ENCODE data around the gene ARPP21.

The ARPP21 gene

GRCh38 chr3:35745351-35745750, 106.0 kb downstream of the ARPP21 start:
- Histone ChIP-seq H3K4me1 (ENCODE audit: control insufficient read depth in 2 of 2, insufficient read depth in 2 of 2, low read length in 2 of 2) (no peaks in the 10 kb centered on the region), H3K36me3 (ENCODE audit: control insufficient read depth in 2 of 2, insufficient read depth in 2 of 2, low read length in 2 of 2) (no peaks in the 10 kb centered on the region), H3K9me3 (ENCODE audit: control insufficient read depth in 2 of 2, low read length in 2 of 2) (no peaks in the 10 kb centered on the region), H3K9ac (ENCODE audit: low read depth in 1 of 2, low read length in 2 of 2) (no peak overlapping the region), H3K4me3 (ENCODE audit: low read length in 2 of 2) (no peak overlapping the region), H3K27me3 (ENCODE audit: control insufficient read depth in 2 of 2, insufficient read depth in 2 of 2, low read length in 2 of 2) (no peaks in the 10 kb centered on the region), H3K27ac (ENCODE audit: low read depth in 2 of 2, low read length in 2 of 2) (no peak overlapping the region)

GRCh38 chr3:35745802-35746484, 106.6 kb downstream of the ARPP21 start:
- H3K27ac ChIP-seq (ENCODE audit: low read depth in 2 of 2, low read length in 2 of 2), result no peak overlapping the region
- H3K9me3 ChIP-seq (ENCODE audit: control insufficient read depth in 2 of 2, low read length in 2 of 2), result no peaks in the 10 kb centered on the region

GRCh38 chr3:35746492-35746891, 107.2 kb downstream of the ARPP21 start:
- no peak overlapping the region for H3K27ac ChIP-seq (ENCODE audit: low read depth in 2 of 2, low read length in 2 of 2)

More at GRCh38 chr3:35745802-35746484, 106.6 kb downstream of the ARPP21 start:
- H3K27me3 ChIP-seq (ENCODE audit: control insufficient read depth in 2 of 2, insufficient read depth in 2 of 2, low read length in 2 of 2), result no peaks in the 10 kb centered on the region
- H3K4me3 ChIP-seq (ENCODE audit: low read length in 2 of 2), result no peak overlapping the region
- H3K4me1 ChIP-seq (ENCODE audit: control insufficient read depth in 2 of 2, insufficient read depth in 2 of 2, low read length in 2 of 2), result no peaks in the 10 kb centered on the region
- no peaks in the 10 kb centered on the region for H3K36me3 ChIP-seq (ENCODE audit: control insufficient read depth in 2 of 2, insufficient read depth in 2 of 2, low read length in 2 of 2)
- H3K9ac ChIP-seq (ENCODE audit: low read depth in 1 of 2, low read length in 2 of 2), result no peak overlapping the region

GRCh38 chr3:35748144-35748543, 108.8 kb downstream of the ARPP21 start:
- no peak overlapping the region for H3K27ac ChIP-seq (ENCODE audit: low read depth in 2 of 2, low read length in 2 of 2)
- no peaks in the 10 kb centered on the region for H3K4me1 ChIP-seq (ENCODE audit: control insufficient read depth in 2 of 2, insufficient read depth in 2 of 2, low read length in 2 of 2)
- no peaks in the 10 kb centered on the region for H3K27me3 ChIP-seq (ENCODE audit: control insufficient read depth in 2 of 2, insufficient read depth in 2 of 2, low read length in 2 of 2)
- no peak overlapping the region for H3K9ac ChIP-seq (ENCODE audit: low read depth in 1 of 2, low read length in 2 of 2)
- no peak overlapping the region for H3K4me3 ChIP-seq (ENCODE audit: low read length in 2 of 2)
- H3K36me3 ChIP-seq (ENCODE audit: control insufficient read depth in 2 of 2, insufficient read depth in 2 of 2, low read length in 2 of 2), result no peaks in the 10 kb centered on the region
- H3K9me3 ChIP-seq (ENCODE audit: control insufficient read depth in 2 of 2, low read length in 2 of 2), result no peaks in the 10 kb centered on the region

More at GRCh38 chr3:35746492-35746891, 107.2 kb downstream of the ARPP21 start:
- H3K4me3 ChIP-seq (ENCODE audit: low read length in 2 of 2), result no peak overlapping the region
- no peaks in the 10 kb centered on the region for H3K4me1 ChIP-seq (ENCODE audit: control insufficient read depth in 2 of 2, insufficient read depth in 2 of 2, low read length in 2 of 2)
- H3K27me3 ChIP-seq (ENCODE audit: control insufficient read depth in 2 of 2, insufficient read depth in 2 of 2, low read length in 2 of 2), result no peaks in the 10 kb centered on the region
- no peaks in the 10 kb centered on the region for H3K36me3 ChIP-seq (ENCODE audit: control insufficient read depth in 2 of 2, insufficient read depth in 2 of 2, low read length in 2 of 2)
- H3K9ac ChIP-seq (ENCODE audit: low read depth in 1 of 2, low read length in 2 of 2), result no peak overlapping the region
- H3K9me3 ChIP-seq (ENCODE audit: control insufficient read depth in 2 of 2, low read length in 2 of 2), result no peaks in the 10 kb centered on the region

- H3K27me3 ChIP-seq (ENCODE audit: control insufficient read depth in 2 of 2, insufficient read depth in 2 of 2, low read length in 2 of 2), result no peaks in the 10 kb centered on the region
- no peak overlapping the region for H3K27ac ChIP-seq (ENCODE audit: low read depth in 2 of 2, low read length in 2 of 2)
- H3K9me3 ChIP-seq (ENCODE audit: control insufficient read depth in 2 of 2, low read length in 2 of 2), result no peaks in the 10 kb centered on the region
- no peak overlapping the region for H3K9ac ChIP-seq (ENCODE audit: low read depth in 1 of 2, low read length in 2 of 2)
- H3K4me3 ChIP-seq (ENCODE audit: low read length in 2 of 2), result no peak overlapping the region
- H3K36me3 ChIP-seq (ENCODE audit: control insufficient read depth in 2 of 2, insufficient read depth in 2 of 2, low read length in 2 of 2), result no peaks in the 10 kb centered on the region
- H3K4me1 ChIP-seq (ENCODE audit: control insufficient read depth in 2 of 2, insufficient read depth in 2 of 2, low read length in 2 of 2), result no peaks in the 10 kb centered on the region
Observed at GRCh38 chr3:35751207-35751606, 111.9 kb downstream of the ARPP21 start.

GRCh38 chr3:35757991-35758757, 118.8 kb downstream of the ARPP21 start:
- H3K36me3 ChIP-seq (ENCODE audit: control insufficient read depth in 2 of 2, insufficient read depth in 2 of 2, low read length in 2 of 2), result no peaks in the 10 kb centered on the region
- no peak overlapping the region for H3K4me3 ChIP-seq (ENCODE audit: low read length in 2 of 2)
- no peaks in the 10 kb centered on the region for H3K27me3 ChIP-seq (ENCODE audit: control insufficient read depth in 2 of 2, insufficient read depth in 2 of 2, low read length in 2 of 2)
- H3K27ac ChIP-seq (ENCODE audit: low read depth in 2 of 2, low read length in 2 of 2), result no peak overlapping the region
- H3K9ac ChIP-seq (ENCODE audit: low read depth in 1 of 2, low read length in 2 of 2), result no peak overlapping the region
- H3K4me1 ChIP-seq (ENCODE audit: control insufficient read depth in 2 of 2, insufficient read depth in 2 of 2, low read length in 2 of 2), result no peaks in the 10 kb centered on the region
- H3K9me3 ChIP-seq (ENCODE audit: control insufficient read depth in 2 of 2, low read length in 2 of 2), result no peaks in the 10 kb centered on the region

GRCh38 chr3:35760146-35760545, 120.8 kb downstream of the ARPP21 start:
- no peak overlapping the region for H3K4me3 ChIP-seq (ENCODE audit: low read length in 2 of 2)
- H3K27ac ChIP-seq (ENCODE audit: low read depth in 2 of 2, low read length in 2 of 2), result no peak overlapping the region
- H3K27me3 ChIP-seq (ENCODE audit: control insufficient read depth in 2 of 2, insufficient read depth in 2 of 2, low read length in 2 of 2), result no peaks in the 10 kb centered on the region
- no peak overlapping the region for H3K9ac ChIP-seq (ENCODE audit: low read depth in 1 of 2, low read length in 2 of 2)
- no peaks in the 10 kb centered on the region for H3K9me3 ChIP-seq (ENCODE audit: control insufficient read depth in 2 of 2, low read length in 2 of 2)
- no peaks in the 10 kb centered on the region for H3K4me1 ChIP-seq (ENCODE audit: control insufficient read depth in 2 of 2, insufficient read depth in 2 of 2, low read length in 2 of 2)
- no peaks in the 10 kb centered on the region for H3K36me3 ChIP-seq (ENCODE audit: control insufficient read depth in 2 of 2, insufficient read depth in 2 of 2, low read length in 2 of 2)

GRCh38 chr3:35761311-35761710, 122.0 kb downstream of the ARPP21 start:
- Histone ChIP-seq H3K27me3 (ENCODE audit: control insufficient read depth in 2 of 2, insufficient read depth in 2 of 2, low read length in 2 of 2) (no peaks in the 10 kb centered on the region), H3K9ac (ENCODE audit: low read depth in 1 of 2, low read length in 2 of 2) (no peak overlapping the region), H3K27ac (ENCODE audit: low read depth in 2 of 2, low read length in 2 of 2) (no peak overlapping the region), H3K36me3 (ENCODE audit: control insufficient read depth in 2 of 2, insufficient read depth in 2 of 2, low read length in 2 of 2) (no peaks in the 10 kb centered on the region), H3K9me3 (ENCODE audit: control insufficient read depth in 2 of 2, low read length in 2 of 2) (no peaks in the 10 kb centered on the region), H3K4me1 (ENCODE audit: control insufficient read depth in 2 of 2, insufficient read depth in 2 of 2, low read length in 2 of 2) (no peaks in the 10 kb centered on the region), H3K4me3 (ENCODE audit: low read length in 2 of 2) (no peak overlapping the region)

- Histone ChIP-seq H3K4me3 (ENCODE audit: low read length in 2 of 2) (no peak overlapping the region), H3K27ac (ENCODE audit: low read depth in 2 of 2, low read length in 2 of 2) (no peak overlapping the region), H3K36me3 (ENCODE audit: control insufficient read depth in 2 of 2, insufficient read depth in 2 of 2, low read length in 2 of 2) (no peaks in the 10 kb centered on the region)
Observed at GRCh38 chr3:35772381-35773015, 133.2 kb downstream of the ARPP21 start.

GRCh38 chr3:35773417-35773816, 134.1 kb downstream of the ARPP21 start:
- H3K27ac ChIP-seq (ENCODE audit: low read depth in 2 of 2, low read length in 2 of 2), result no peak overlapping the region
- no peaks in the 10 kb centered on the region for H3K36me3 ChIP-seq (ENCODE audit: control insufficient read depth in 2 of 2, insufficient read depth in 2 of 2, low read length in 2 of 2)
- no peaks in the 10 kb centered on the region for H3K4me1 ChIP-seq (ENCODE audit: control insufficient read depth in 2 of 2, insufficient read depth in 2 of 2, low read length in 2 of 2)

More at GRCh38 chr3:35772381-35773015, 133.2 kb downstream of the ARPP21 start:
- no peaks in the 10 kb centered on the region for H3K9me3 ChIP-seq (ENCODE audit: control insufficient read depth in 2 of 2, low read length in 2 of 2)
- no peak overlapping the region for H3K9ac ChIP-seq (ENCODE audit: low read depth in 1 of 2, low read length in 2 of 2)
- H3K27me3 ChIP-seq (ENCODE audit: control insufficient read depth in 2 of 2, insufficient read depth in 2 of 2, low read length in 2 of 2), result no peaks in the 10 kb centered on the region
- H3K4me1 ChIP-seq (ENCODE audit: control insufficient read depth in 2 of 2, insufficient read depth in 2 of 2, low read length in 2 of 2), result no peaks in the 10 kb centered on the region

More at GRCh38 chr3:35773417-35773816, 134.1 kb downstream of the ARPP21 start:
- Histone ChIP-seq H3K9me3 (ENCODE audit: control insufficient read depth in 2 of 2, low read length in 2 of 2) (no peaks in the 10 kb centered on the region), H3K9ac (ENCODE audit: low read depth in 1 of 2, low read length in 2 of 2) (no peak overlapping the region), H3K4me3 (ENCODE audit: low read length in 2 of 2) (no peak overlapping the region), H3K27me3 (ENCODE audit: control insufficient read depth in 2 of 2, insufficient read depth in 2 of 2, low read length in 2 of 2) (no peaks in the 10 kb centered on the region)
